NCI-H1436 (cell line): ENCODE data around the gene SGK2.

ENCODE experiments used
- DNase-seq: peaks from one replicate; lab custom pipeline; 2025; lab: John Stamatoyannopoulos, UW

The SGK2 gene

GRCh38 chr20:43558412-43559146 lies at the start of gene SGK2:
TSS of gene SGK2 (plus strand) at chr20:43559027. CDS start at chr20:43566496, 7,469 bp downstream.
- DNase-seq = no peak

DNA sequence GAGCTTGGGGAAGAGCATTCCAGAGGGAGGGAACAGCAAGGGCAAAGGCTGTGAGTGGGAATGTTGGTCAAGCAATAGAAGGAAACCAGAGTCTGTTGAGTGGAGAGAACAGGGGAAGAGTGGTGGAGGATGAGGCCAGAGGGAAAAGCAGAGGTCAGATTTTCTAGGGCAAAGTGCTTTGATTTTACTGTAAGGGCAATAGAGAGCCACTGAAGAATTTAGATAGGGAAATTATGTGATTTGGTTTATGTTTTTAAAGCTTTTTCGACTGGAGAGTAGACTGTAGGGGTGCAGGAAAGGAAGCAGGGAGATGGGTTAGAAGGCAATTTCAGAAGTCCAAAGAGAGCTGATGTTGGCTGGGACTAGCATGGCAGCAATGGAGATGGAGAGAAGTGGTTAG lies 46.9 kb upstream of the SGK2 start:
- DNase-seq = no peak

DNA sequence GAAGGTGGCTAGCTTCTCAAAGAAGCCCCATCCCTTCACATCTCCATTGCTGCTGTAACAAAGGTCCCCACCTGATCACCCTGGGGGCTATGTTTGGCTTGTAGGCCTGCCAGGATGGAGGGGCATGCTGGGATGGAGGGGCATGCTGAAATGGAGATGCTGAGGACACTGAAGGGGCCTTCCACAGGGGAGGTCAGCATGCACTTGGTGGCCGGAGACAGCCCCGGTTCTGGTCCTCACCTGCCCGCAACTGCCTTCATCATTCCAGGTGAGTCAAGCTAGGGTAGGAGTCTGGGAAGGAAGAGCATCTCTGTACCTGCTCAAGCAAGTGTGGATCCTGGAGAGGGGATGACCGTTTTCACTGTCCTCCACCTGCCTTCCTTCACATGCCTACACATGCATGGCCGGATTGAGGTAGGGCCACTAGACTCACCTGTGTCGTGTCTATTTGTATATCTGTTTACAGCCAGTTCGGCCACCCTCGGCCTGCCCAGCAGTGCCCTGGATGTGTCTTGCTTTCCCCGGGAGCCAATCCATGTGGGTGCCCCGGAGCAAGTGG lies 45.4 kb upstream of the SGK2 start:
- no peak for DNase-seq

GRCh38 chr20:43513931-43514647 lies 44.7 kb upstream of the SGK2 start:
- DNase-seq = peak; percentile 97

DNA sequence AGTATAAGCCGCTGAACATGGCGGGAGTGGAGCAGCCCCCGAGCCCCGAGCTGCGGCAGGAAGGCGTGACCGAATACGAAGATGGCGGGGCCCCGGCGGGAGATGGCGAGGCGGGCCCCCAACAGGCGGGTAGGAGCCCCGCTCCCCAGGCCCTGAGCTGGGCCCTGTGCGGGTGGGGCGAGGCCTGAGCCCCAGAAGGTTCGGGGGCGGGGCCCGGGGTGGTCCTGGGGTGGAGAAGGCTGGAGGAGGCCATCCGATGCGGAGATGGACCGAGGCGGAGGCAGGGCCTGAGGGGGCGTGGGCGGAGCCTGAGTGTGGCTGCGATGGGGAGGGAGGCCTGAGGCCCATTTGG lies 44.2 kb upstream of the SGK2 start:
- DNase-seq = peak; percentile 60

DNA sequence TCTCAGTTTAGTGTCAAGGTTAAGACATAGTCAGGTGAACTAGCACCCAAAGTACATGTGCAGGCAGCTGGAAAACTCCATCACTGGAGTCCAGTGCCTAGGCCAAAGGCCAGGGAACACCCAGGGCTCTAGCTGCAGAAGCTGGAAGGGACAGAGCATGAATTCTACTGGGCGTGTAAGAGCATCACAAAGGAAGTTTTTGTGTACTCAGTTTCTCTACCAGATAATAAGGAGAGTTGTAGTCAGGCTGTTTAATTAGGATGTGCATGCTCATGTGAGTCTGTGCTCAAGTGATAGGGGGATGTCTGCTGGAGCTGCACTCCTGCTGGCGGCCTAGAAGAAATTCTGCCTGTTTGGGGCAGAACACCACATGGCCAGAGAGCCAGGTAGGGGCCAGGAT lies 43.2 kb upstream of the SGK2 start:
- no peak for DNase-seq

GRCh38 chr20:43516251-43516824 lies 42.5 kb upstream of the SGK2 start:
- no peak for DNase-seq

- DNase-seq = no peak
Observed at GRCh38 chr20:43520074-43520630, 38.7 kb upstream of the SGK2 start.

- DNase-seq = no peak
Observed at GRCh38 chr20:43525021-43525420, 33.8 kb upstream of the SGK2 start.

- DNase-seq = no peak
Observed at GRCh38 chr20:43528258-43528875, 30.5 kb upstream of the SGK2 start.

DNA sequence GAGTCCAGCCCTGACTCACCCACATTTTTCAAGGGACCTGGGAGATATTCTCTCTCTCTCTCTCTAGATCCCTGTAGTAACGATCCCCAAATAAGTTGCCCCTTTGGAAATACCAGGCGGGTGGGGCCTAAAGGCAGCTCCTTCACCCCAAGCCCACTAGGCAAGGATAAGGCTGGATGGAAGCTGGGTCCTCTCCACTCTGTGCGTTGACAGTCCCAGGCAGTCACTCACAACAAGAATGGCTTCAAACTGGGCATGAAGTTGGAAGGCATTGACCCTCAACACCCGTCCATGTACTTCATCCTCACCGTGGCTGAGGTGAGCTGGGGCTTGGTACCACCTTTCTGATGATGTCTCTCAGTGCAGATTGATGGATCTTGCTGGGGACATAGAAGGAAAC lies 29.8 kb upstream of the SGK2 start:
- DNase-seq = no peak

- DNase-seq = no peak
Observed at GRCh38 chr20:43529457-43530153, 29.2 kb upstream of the SGK2 start.

DNA sequence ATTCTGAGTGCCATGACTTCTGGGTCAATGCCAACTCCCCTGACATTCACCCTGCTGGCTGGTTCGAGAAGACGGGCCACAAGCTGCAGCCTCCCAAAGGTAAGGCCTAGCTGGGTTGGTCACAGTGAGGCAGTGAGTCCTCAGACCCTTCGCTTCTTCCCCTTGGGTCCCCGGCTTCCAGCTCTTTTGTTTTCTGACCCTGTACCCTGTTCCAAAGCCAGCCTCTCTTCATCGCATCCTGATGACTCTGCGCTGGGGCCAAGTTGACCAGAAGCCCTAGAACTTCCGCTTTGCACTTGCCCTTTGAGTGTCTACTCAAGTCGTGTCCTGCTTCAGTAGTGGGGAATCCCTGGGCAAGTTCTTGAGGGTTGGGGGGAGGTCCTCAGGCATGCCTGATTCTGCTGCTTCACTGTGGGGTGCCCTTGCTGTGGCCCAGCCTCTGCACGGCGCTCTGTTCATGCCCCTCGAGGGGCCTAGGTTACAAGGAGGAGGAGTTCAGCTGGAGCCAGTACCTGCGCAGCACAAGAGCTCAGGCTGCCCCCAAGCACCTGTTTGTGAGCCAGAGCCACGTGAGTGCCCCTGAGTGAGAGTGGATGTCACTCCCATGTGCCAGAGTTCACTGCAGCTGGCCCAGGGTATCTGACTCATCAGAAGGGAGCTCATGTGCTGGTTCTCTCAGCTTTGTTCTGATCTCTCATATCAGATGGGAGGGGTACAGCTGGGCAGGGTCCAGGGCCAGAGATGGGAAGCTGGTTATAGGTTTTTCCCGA lies 28.3 kb upstream of the SGK2 start:
- DNase-seq = no peak

- no peak for DNase-seq
Observed at GRCh38 chr20:43531091-43531443, 27.8 kb upstream of the SGK2 start.

DNA sequence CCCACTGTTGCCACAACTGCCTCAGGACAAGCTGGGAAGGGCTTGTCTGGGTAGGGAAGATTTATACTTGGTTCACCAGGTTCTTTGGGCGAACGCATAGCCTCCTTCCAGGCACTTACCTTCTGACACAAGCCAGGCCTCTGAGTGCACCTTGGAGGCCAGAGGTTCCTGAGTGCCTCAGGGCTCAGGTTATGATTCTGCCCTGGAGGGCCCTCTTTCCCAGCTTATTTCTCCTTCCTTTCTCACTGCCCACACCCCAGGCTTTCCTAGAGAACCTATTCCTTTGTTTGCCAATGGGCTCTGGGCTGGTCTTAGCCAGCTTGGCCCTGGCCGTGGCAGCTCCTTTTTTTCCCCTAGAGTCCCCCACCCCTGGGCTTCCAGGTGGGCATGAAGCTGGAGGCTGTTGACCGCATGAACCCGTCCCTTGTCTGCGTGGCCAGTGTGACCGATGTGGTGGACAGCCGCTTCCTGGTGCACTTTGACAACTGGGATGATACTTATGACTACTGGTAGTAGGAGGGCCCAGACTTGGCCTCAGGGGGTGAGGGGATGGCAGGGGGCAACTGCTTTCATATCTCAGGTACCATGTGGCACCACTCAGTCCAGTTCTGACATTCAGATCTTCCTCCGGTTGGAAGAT lies 26.3 kb upstream of the SGK2 start:
- DNase-seq = no peak

DNA sequence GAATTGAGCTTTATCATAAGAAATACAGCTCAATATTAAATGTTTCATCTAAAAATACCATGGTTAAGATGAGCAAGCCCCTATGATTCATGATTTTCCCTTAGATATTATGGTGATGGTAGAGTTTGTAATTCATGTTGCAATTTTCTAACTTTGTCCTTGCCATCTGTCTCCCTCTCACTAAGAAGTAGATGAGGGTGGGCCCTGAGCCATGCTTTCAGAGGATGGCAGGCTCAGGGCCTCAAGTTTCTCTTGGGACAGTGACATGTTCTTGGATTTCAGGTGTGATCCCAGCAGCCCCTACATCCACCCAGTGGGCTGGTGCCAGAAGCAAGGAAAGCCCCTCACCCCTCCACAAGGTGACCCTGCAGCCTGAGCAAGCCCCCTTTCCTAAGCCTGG lies 25.8 kb upstream of the SGK2 start:
- DNase-seq = no peak

- no peak for DNase-seq
Observed at GRCh38 chr20:43534016-43534415, 24.8 kb upstream of the SGK2 start.

- no peak for DNase-seq
Observed at GRCh38 chr20:43534791-43535350, 24.0 kb upstream of the SGK2 start.

DNA sequence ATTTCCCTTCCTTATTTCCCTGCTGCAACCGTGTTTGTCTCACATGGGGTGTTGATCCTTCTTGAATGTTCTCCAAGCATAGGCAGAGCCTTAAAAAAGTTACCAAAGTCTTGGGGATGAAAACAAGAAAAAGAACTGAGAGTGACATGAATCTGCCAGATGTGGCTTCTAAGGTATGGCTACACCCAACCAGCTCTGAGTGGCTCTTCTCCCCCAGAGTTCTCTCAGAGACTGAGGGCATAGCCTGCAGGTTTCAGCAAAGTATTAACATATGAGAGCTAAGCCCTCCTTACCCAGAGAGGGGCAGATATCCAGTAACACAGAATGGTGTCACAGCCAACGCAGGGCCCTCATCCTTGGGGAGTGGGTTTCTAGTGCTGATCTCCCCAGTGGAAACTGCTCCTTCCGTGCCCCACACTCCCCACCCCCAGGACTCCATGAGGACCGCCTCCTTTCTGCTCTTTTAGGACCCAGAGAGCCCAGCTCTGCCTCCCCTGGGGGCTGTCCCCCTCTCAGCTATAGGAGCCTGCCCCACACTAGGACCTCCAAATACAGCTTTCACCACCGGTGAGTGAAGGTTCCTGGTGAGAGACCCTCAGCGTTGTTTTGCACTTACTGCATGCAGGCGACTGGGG lies 23.3 kb upstream of the SGK2 start:
- no peak for DNase-seq
